Endothelial cell of umbilical vein (primary cell): ENCODE measurements around the gene MLEC.

ENCODE experiments used
- CTCF ChIP-seq, 2 donors: IDR thresholded peaks; 1 replicate in 1 of 2; 2 replicates in 1 of 2; pipeline ENCODE4 v1.5.1; 2011; ENCODE audit warnings: low read length in 2 of 2, mild to moderate bottlenecking in 2 of 2, moderate library complexity in 2 of 2, control low read depth in 1 of 2, inconsistent platforms in 1 of 2, low read depth in 1 of 2; ENCODE audit not compliant: insufficient read depth in 1 of 2; ENCODE audit errors: extremely low read depth in 1 of 2
- EZH2 ChIP-seq: IDR thresholded peaks from 2 replicates; pipeline ENCODE4 v1.6.1; 2012; ENCODE audit warnings: borderline replicate concordance, low read depth, mild to moderate bottlenecking, moderate library complexity, low read length, inconsistent platforms; ENCODE audit not compliant: severe bottlenecking
- MAX ChIP-seq: IDR thresholded peaks from 2 replicates; pipeline ENCODE4 v1.6.1; 2011; ENCODE audit not compliant: insufficient read depth, insufficient read length
- POLR2A ChIP-seq: IDR thresholded peaks from 2 replicates; pipeline ENCODE4 v1.6.1; 2012; ENCODE audit warnings: low read depth, mild to moderate bottlenecking, control low read depth, low read length
- POLR2AphosphoS5 ChIP-seq: IDR thresholded peaks from 2 replicates; pipeline ENCODE4 v1.6.1; 2012; ENCODE audit warnings: low read depth, mild to moderate bottlenecking, control low read depth, low read length, moderate library complexity; ENCODE audit not compliant: insufficient read depth

- TF ChIP-seq CTCF (IDR thresholded peaks at IDR 0.05; ENCODE audit: extremely low read depth in 1 of 2, insufficient read depth in 1 of 2, low read depth in 1 of 2, low read length in 2 of 2) (no peak), MAX (no peak), POLR2AphosphoS5 (no peak), POLR2A (no peak), EZH2 (no peak)
Observed at GRCh38 chr12:120719072-120719471, 32.1 kb downstream of the MLEC start.
